Common myeloid progenitor, CD34-positive (primary cell): Measurements from ENCODE around the gene PPIG. TPM values are rescaled to one million over a fixed set of nuclear protein-coding genes. Genes with fewer than 3 reads are reported as not detected.
"Not testable (repeated sequence)": the region's sequence is repeated elsewhere in the genome, so short reads cannot be mapped to it uniquely, and the experiment has no call there.

Source experiments
- CTCF ChIA-PET: fragments of 350-600 bp; sonication (Branson Sonifier 250); formaldehyde crosslinking; loops from one replicate; lab custom pipeline; 2021; ENCODE audit warnings: antibody characterized with exemption; lab: Charles Lee
- POLR2A ChIA-PET: fragments of 350-600 bp; sonication (Branson Sonifier 250); formaldehyde crosslinking; loops from one replicate; lab custom pipeline; 2021; ENCODE audit warnings: antibody characterized with exemption; lab: Charles Lee
- DNase-seq, 3 donors: peaks; one replicate each; pipeline versions ENCODE4 v3.0.0 to v3.0.0-alpha.2; 2013
- H3K27ac ChIP-seq, 2 experiments: 1 replicate in 1 of 2; 2 replicates in 1 of 2; pipeline ENCODE4 v1.7.0; 2013; ENCODE audit warnings: inconsistent platforms in 2 of 2, low read length in 2 of 2, mild to moderate bottlenecking in 2 of 2, low read depth in 1 of 2, moderate library complexity in 1 of 2; ENCODE audit not compliant: severe bottlenecking in 2 of 2, insufficient read depth in 1 of 2, poor library complexity in 1 of 2
- H3K27me3 ChIP-seq, 5 experiments: replicated peaks in 2 of 5; 1 replicate in 3 of 5; 2 replicates in 2 of 5; pipeline versions ENCODE4 v1.6.1 to v1.7.0; 2013; ENCODE audit warnings: low read length in 4 of 5, mild to moderate bottlenecking in 2 of 5, moderate library complexity in 2 of 5, inconsistent platforms in 1 of 5; ENCODE audit not compliant: insufficient read depth in 5 of 5, control insufficient read depth in 4 of 5
- H3K36me3 ChIP-seq, 4 experiments: 1 replicate in 2 of 4; 2 replicates in 2 of 4; pipeline versions ENCODE4 v1.6.1 to v1.7.0; 2013; ENCODE audit warnings: low read length in 3 of 4, control low read depth in 1 of 4, mild to moderate bottlenecking in 1 of 4; ENCODE audit not compliant: control insufficient read depth in 4 of 4, insufficient read depth in 4 of 4
- H3K4me1 ChIP-seq, 4 experiments: 1 replicate in 3 of 4; 2 replicates in 1 of 4; pipeline versions ENCODE4 v1.6.1 to v1.7.1; 2013; ENCODE audit warnings: low read length in 3 of 4, mild to moderate bottlenecking in 3 of 4, control low read depth in 1 of 4, inconsistent platforms in 1 of 4, moderate library complexity in 1 of 4; ENCODE audit not compliant: control insufficient read depth in 4 of 4, insufficient read depth in 4 of 4; ENCODE audit errors: control extremely low read depth in 1 of 4
- H3K4me3 ChIP-seq, 7 experiments: 1 replicate in 4 of 7; 2 replicates in 3 of 7; pipeline versions ENCODE4 v1.5.1 to v1.7.0; 2013; ENCODE audit warnings: mild to moderate bottlenecking in 7 of 7, low read length in 6 of 7, moderate library complexity in 6 of 7, inconsistent platforms in 2 of 7, low read depth in 2 of 7, control low read depth in 1 of 7; ENCODE audit not compliant: insufficient read depth in 4 of 7, control insufficient read depth in 1 of 7; ENCODE audit errors: extremely low read depth in 1 of 7
- H3K9me3 ChIP-seq, 5 experiments: 1 replicate in 4 of 5; 2 replicates in 1 of 5; pipeline versions ENCODE4 v1.6.1 to v1.7.1; 2013; ENCODE audit warnings: low read length in 4 of 5, mild to moderate bottlenecking in 2 of 5, inconsistent platforms in 1 of 5, low read depth in 1 of 5, moderate library complexity in 1 of 5; ENCODE audit not compliant: control insufficient read depth in 4 of 5, insufficient read depth in 2 of 5; ENCODE audit errors: control extremely low read depth in 1 of 5
- WGBS: methylation state at CpG from one replicate; pipeline ENCODE4 v1.1.5; 2013; ENCODE audit not compliant: insufficient coverage; 5-methylcytosine and 5-hydroxymethylcytosine counted together
- polyA plus RNA-seq: library from polyadenylated mRNA; unstranded; fragments of 120-200 nt; gene quantifications from one replicate; pipeline ENCODE4 v1.2.1, GENCODE V29; 2013

Gene PPIG
- 63.4 TPM for polyA plus RNA-seq

GRCh38 chr2:169584005-169584877 is at the start of gene PPIG:
PPIG (plus strand) TSS chr2:169584351; CDS start chr2:169604042, 19,691 bp downstream.
- ChIA-PET CTCF (interaction anchor here (0.9 to 2.9 kb wide), 3 partner anchors 11 to 184 kb away, joined by 3 to 12 read pairs (median 3); partner anchors contain the start of gene FASTKD1), POLR2A (interaction anchor here (0.9 kb wide), 1 partner anchor 9 kb away, joined by 3 read pairs; no protein-coding TSS in a partner anchor)
- WGBS, result 4% methylated on average over 34 of the region's 49 CpGs
- no peaks in the 10 kb centered on the region for H3K27me3 ChIP-seq
- H3K4me1 ChIP-seq, result peaks cover 9 to 19% (median 17%) of the 10 kb centered on the region in 4 experiments
- DNase-seq, result peak; percentile 96 to 98 (median 97)
- no peaks in the 10 kb centered on the region for H3K36me3 ChIP-seq
- peaks cover 0 to 2% (median 0%) of the 10 kb centered on the region in 5 experiments for H3K9me3 ChIP-seq
- peak within 1 kb of the TSS; percentile 81 to 99 (median 95) for H3K4me3 ChIP-seq
- peak within 1 kb of the TSS; percentile 95 to 98 for H3K27ac ChIP-seq

- H3K36me3 ChIP-seq, result peaks cover 9 to 34% (median 20%) of the 10 kb centered on the region in 4 experiments
- POLR2A ChIA-PET, result interaction anchor here (0.9 kb wide), 1 partner anchor 236 kb away, joined by 4 read pairs; no protein-coding TSS in a partner anchor
- H3K4me1 ChIP-seq, CTCF ChIA-PET, H3K27me3 ChIP-seq, H3K27ac ChIP-seq, DNase-seq, H3K9me3 ChIP-seq, H3K4me3 ChIP-seq: not testable (repeated sequence)
- 100% methylated on average over 2 of the region's 2 CpGs for WGBS
These were observed 44.7 kb upstream of the PPIG start for GRCh38 chr2:169539460-169539859.

GRCh38 chr2:169540146-169540545 is 44.0 kb upstream of the PPIG start:
- H3K27ac ChIP-seq, result no peak overlapping the region
- H3K4me1 ChIP-seq, result peaks cover 0 to 2% (median under 1%) of the 10 kb centered on the region in 4 experiments
- ChIA-PET CTCF (interaction anchor here (0.6 kb wide), 1 partner anchor 14 kb away, joined by 3 read pairs; no protein-coding TSS in a partner anchor), POLR2A (interaction anchor here (0.9 kb wide), 1 partner anchor 235 kb away, joined by 4 read pairs; no protein-coding TSS in a partner anchor)
- H3K4me3 ChIP-seq, result no peak overlapping the region
- H3K27me3 ChIP-seq, result no peaks in the 10 kb centered on the region
- peaks cover 9 to 36% (median 20%) of the 10 kb centered on the region in 4 experiments for H3K36me3 ChIP-seq
- peak; percentile 31 to 59 (median 52) for DNase-seq
- no CpG with 5 or more reads among the region's 2 CpGs for WGBS
- H3K9me3 ChIP-seq, result no peaks in the 10 kb centered on the region

GRCh38 chr2:169542433-169542832 is 41.7 kb upstream of the PPIG start:
- H3K27me3 ChIP-seq, result no peaks in the 10 kb centered on the region
- WGBS, result 100% methylated on average over 1 of the region's 3 CpGs
- H3K9me3 ChIP-seq, result no peaks in the 10 kb centered on the region
- no peak for DNase-seq
- H3K27ac ChIP-seq, result no peak overlapping the region
- H3K4me1 ChIP-seq, result peaks cover 0 to 2% (median under 1%) of the 10 kb centered on the region in 4 experiments
- H3K4me3 ChIP-seq, result no peak overlapping the region
- H3K36me3 ChIP-seq, result peaks cover 4 to 38% (median 28%) of the 10 kb centered on the region in 4 experiments
- ChIA-PET CTCF (no interaction called here), POLR2A (no interaction called here)

GRCh38 chr2:169546756-169547155 is 37.4 kb upstream of the PPIG start:
- H3K4me3 ChIP-seq, result no peak overlapping the region
- ChIA-PET POLR2A (no interaction called here), CTCF (no interaction called here)
- no peaks in the 10 kb centered on the region for H3K27me3 ChIP-seq
- WGBS, result no CpG with 5 or more reads among the region's 2 CpGs
- no peaks in the 10 kb centered on the region for H3K4me1 ChIP-seq
- H3K36me3 ChIP-seq, result peaks cover 6 to 45% (median 34%) of the 10 kb centered on the region in 4 experiments
- no peaks in the 10 kb centered on the region for H3K9me3 ChIP-seq
- DNase-seq, result no peak
- H3K27ac ChIP-seq, result no peak overlapping the region

GRCh38 chr2:169561364-169561763 is 22.8 kb upstream of the PPIG start:
- no peaks in the 10 kb centered on the region for H3K4me1 ChIP-seq
- H3K27ac ChIP-seq, result no peak overlapping the region
- DNase-seq, result no peak
- POLR2A ChIA-PET, result no interaction called here
- peaks cover 8 to 30% (median 18%) of the 10 kb centered on the region in 4 experiments for H3K36me3 ChIP-seq
- CTCF ChIA-PET, result no interaction called here
- no peaks in the 10 kb centered on the region for H3K27me3 ChIP-seq
- peaks cover 0 to 3% (median 0%) of the 10 kb centered on the region in 5 experiments for H3K9me3 ChIP-seq
- no CpG with 5 or more reads among the region's 1 CpG for WGBS
- no peak overlapping the region for H3K4me3 ChIP-seq
